Cardiac atrium fibroblast (primary cell): ENCODE measurements around the gene MAPKAPK5. TPM values are rescaled to one million over a fixed set of nuclear protein-coding genes. Genes with fewer than 3 reads are reported as not detected.

Experiments
- total RNA-seq: library from RNA; depleted of rRNA; stranded (reverse); fragments of >200 nt; gene quantifications from 2 replicates; pipeline ENCODE4 v1.2.3, GENCODE V29; 2015

The MAPKAPK5 gene
- 29.1 and 47.8 TPM in 2 replicates for total RNA-seq

GRCh38 chr12:111841750-111842555, at the start of gene MAPKAPK5:
MAPKAPK5 (plus strand) TSS chr12:111842228; CDS start chr12:111842734, 506 bp downstream.

Other genes starting within 250 kb of the MAPKAPK5 start
- gene ATXN2, start 242.9 kb upstream of the MAPKAPK5 start, total RNA-seq, result 13.5 and 22.5 TPM in 2 replicates
- gene BRAP, start 156.3 kb upstream of the MAPKAPK5 start, total RNA-seq, result 11.3 and 12.1 TPM in 2 replicates
- gene ACAD10, start 156.2 kb upstream of the MAPKAPK5 start, total RNA-seq, result 12.0 and 22.9 TPM in 2 replicates
- 79.1 and 83.8 TPM in 2 replicates for gene ALDH2, start 75.3 kb upstream of the MAPKAPK5 start, total RNA-seq
- 5.2 TPM in 2 replicates for gene TMEM116, start 170.9 kb downstream of the MAPKAPK5 start, total RNA-seq
- gene ERP29, start 171.2 kb downstream of the MAPKAPK5 start, total RNA-seq, result 41.6 and 47.1 TPM in 2 replicates